ENCODE data around the gene REL.

DNA sequence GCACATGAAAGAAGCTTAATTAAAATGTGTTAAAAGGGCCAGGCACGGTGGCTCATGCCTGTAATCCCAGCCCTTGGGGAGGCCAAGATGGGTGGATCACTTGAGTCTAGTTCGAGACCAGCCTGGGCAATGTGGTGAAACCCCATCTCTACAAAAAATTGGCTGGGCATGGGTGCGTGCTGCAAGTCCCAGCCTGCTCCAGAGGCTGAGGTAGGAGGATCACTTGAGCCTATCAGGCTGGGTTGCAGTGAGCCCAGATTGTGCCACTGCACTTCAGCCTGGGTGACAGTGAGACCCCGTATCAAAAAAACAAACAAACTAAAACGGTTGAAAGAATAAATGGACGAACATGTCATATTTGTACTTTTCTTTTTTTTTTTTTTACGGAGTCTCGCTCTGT is 26.0 kb downstream of the REL start:
- TF ChIP-seq CTCF (IDR thresholded peaks at IDR 0.05) (no peak), EP300 (IDR thresholded peaks at IDR 0.05) (no peak), POLR2AphosphoS5 (IDR thresholded peaks at IDR 0.05) (no peak)

Measured in stomach (tissue), 4 donors.